H9 (cell line): ENCODE results near the gene TMEM63B. TPM values are rescaled to one million over a fixed set of nuclear protein-coding genes. Genes with fewer than 3 reads are reported as not detected.

Experiments
- DNase-seq: peaks from one replicate; pipeline ENCODE4 v3.0.0-alpha.2; 2017
- H2AFZ ChIP-seq: one replicate; pipeline ENCODE4 v1.6.1; 2013; ENCODE audit warnings: mild to moderate bottlenecking, low read length, control low read depth, moderate library complexity
- H2AK5ac ChIP-seq: 2 replicates; pipeline ENCODE4 v1.6.1; 2013; ENCODE audit warnings: low read length, control low read depth, mixed read lengths; ENCODE audit not compliant: insufficient read length
- H2BK120ac ChIP-seq: one replicate; pipeline ENCODE4 v1.6.1; 2013; ENCODE audit warnings: low read depth, mild to moderate bottlenecking, low read length, control low read depth, inconsistent platforms; ENCODE audit not compliant: poor library complexity, severe bottlenecking
- H2BK12ac ChIP-seq: 2 replicates; pipeline ENCODE4 v1.6.1; 2013; ENCODE audit warnings: low read length, control low read depth, mixed read lengths, low read depth; ENCODE audit not compliant: insufficient read length
- H2BK15ac ChIP-seq: 2 replicates; pipeline ENCODE4 v1.6.1; 2013; ENCODE audit warnings: low read depth, low read length, control low read depth
- H2BK20ac ChIP-seq: one replicate; pipeline ENCODE4 v1.6.1; 2013; ENCODE audit warnings: low read depth, mild to moderate bottlenecking, low read length, control low read depth, inconsistent platforms; ENCODE audit not compliant: poor library complexity, severe bottlenecking
- H2BK5ac ChIP-seq: 2 replicates; pipeline ENCODE4 v1.6.1; 2013; ENCODE audit warnings: low read length, control low read depth, mixed read lengths; ENCODE audit not compliant: insufficient read length
- H3K14ac ChIP-seq: 2 replicates; pipeline ENCODE4 v1.6.1; 2013; ENCODE audit warnings: low read length, control low read depth; ENCODE audit not compliant: insufficient read depth
- H3K18ac ChIP-seq: 2 replicates; pipeline ENCODE4 v1.6.1; 2013; ENCODE audit warnings: low read depth, mild to moderate bottlenecking, mixed read lengths, low read length, control low read depth; ENCODE audit not compliant: insufficient read length
- H3K23ac ChIP-seq: 2 replicates; pipeline ENCODE4 v1.6.1; 2013; ENCODE audit warnings: low read length, control low read depth, mixed read lengths, low read depth; ENCODE audit not compliant: insufficient read length
- H3K23me2 ChIP-seq: 2 replicates; pipeline ENCODE4 v1.6.1; 2013; ENCODE audit warnings: low read depth, mild to moderate bottlenecking, mixed read lengths, low read length, control low read depth; ENCODE audit not compliant: insufficient read length, poor library complexity, severe bottlenecking
- H3K27ac ChIP-seq: 2 replicates; pipeline ENCODE4 v1.5.1; 2013; ENCODE audit warnings: low read length, control low read depth, mixed read lengths, low read depth; ENCODE audit not compliant: insufficient read length
- H3K27me3 ChIP-seq: 2 replicates; pipeline ENCODE4 v1.6.1; 2013; ENCODE audit warnings: low read length, control low read depth, inconsistent platforms; ENCODE audit not compliant: insufficient read depth
- H3K4ac ChIP-seq: 2 replicates; pipeline ENCODE4 v1.6.1; 2013; ENCODE audit warnings: low read depth, mild to moderate bottlenecking, control low read depth, inconsistent platforms, low read length, moderate library complexity
- H3K4me1 ChIP-seq: 2 replicates; pipeline ENCODE4 v1.6.1; 2013; ENCODE audit warnings: low read length, control low read depth, inconsistent platforms; ENCODE audit not compliant: insufficient read depth
- H3K4me2 ChIP-seq: 2 replicates; pipeline ENCODE4 v1.6.1; 2013; ENCODE audit warnings: low read length, control low read depth, mixed read lengths; ENCODE audit not compliant: insufficient read length, insufficient read depth
- H3K56ac ChIP-seq: 2 replicates; pipeline ENCODE4 v1.6.1; 2013; ENCODE audit warnings: low read depth, mild to moderate bottlenecking, mixed read lengths, low read length, control low read depth; ENCODE audit not compliant: insufficient read length
- H3K79me1 ChIP-seq: 2 replicates; pipeline ENCODE4 v1.6.1; 2013; ENCODE audit warnings: low read depth, mild to moderate bottlenecking, moderate library complexity, low read length, control low read depth, inconsistent platforms; ENCODE audit not compliant: insufficient read depth, poor library complexity, severe bottlenecking
- H3K79me2 ChIP-seq: 2 replicates; pipeline ENCODE4 v1.6.1; 2013; ENCODE audit warnings: low read length, control low read depth, inconsistent platforms; ENCODE audit not compliant: insufficient read depth
- H3K9ac ChIP-seq: 2 replicates; pipeline ENCODE4 v1.6.1; 2013; ENCODE audit warnings: low read length, control low read depth, mixed read lengths; ENCODE audit not compliant: insufficient read length; ENCODE audit errors: extremely low read depth
- H3K9me3 ChIP-seq: one replicate; pipeline ENCODE4 v1.6.1; 2013; ENCODE audit warnings: low read depth, low read length, inconsistent platforms; ENCODE audit not compliant: control insufficient read depth
- H3T11ph ChIP-seq: one replicate; pipeline ENCODE4 v1.6.1; 2013; ENCODE audit warnings: mild to moderate bottlenecking, low read length, control low read depth, inconsistent platforms
- H4K20me1 ChIP-seq: one replicate; pipeline ENCODE4 v1.6.1; 2013; ENCODE audit not compliant: control insufficient read depth, insufficient read length, insufficient read depth
- H4K5ac ChIP-seq: 2 replicates; pipeline ENCODE4 v1.6.1; 2013; ENCODE audit warnings: low read depth, mild to moderate bottlenecking, mixed read lengths, low read length, control low read depth; ENCODE audit not compliant: insufficient read length
- H4K8ac ChIP-seq: replicated peaks from 2 replicates; pipeline ENCODE4 v1.6.1; 2013; ENCODE audit warnings: low read length, control low read depth, mixed read lengths, low read depth; ENCODE audit not compliant: insufficient read length
- H4K91ac ChIP-seq: 2 replicates; pipeline ENCODE4 v1.6.1; 2013; ENCODE audit warnings: low read depth, mild to moderate bottlenecking, moderate library complexity, mixed read lengths, low read length, control low read depth; ENCODE audit not compliant: insufficient read length
- H3K27ac Mint-ChIP-seq, 3 experiments: 2 replicates in 2 of 3; 3 replicates in 1 of 3; pipeline ENCODE4 v1.8.0; 2020 to 2021; ENCODE audit warnings: mixed read lengths in 3 of 3, mild to moderate bottlenecking in 1 of 3, moderate library complexity in 1 of 3
- H3K27me3 Mint-ChIP-seq: 2 replicates; pipeline ENCODE4 v1.8.0; 2021; ENCODE audit warnings: low read depth, mild to moderate bottlenecking, moderate library complexity, mixed read lengths
- H3K36me3 Mint-ChIP-seq, 3 experiments: 2 replicates in 2 of 3; 3 replicates in 1 of 3; pipeline ENCODE4 v1.8.0; 2020 to 2021; ENCODE audit warnings: low read depth in 3 of 3, mixed read lengths in 3 of 3; ENCODE audit not compliant: insufficient read depth in 1 of 3
- H3K4me1 Mint-ChIP-seq, 2 experiments: 2 replicates each; pipeline ENCODE4 v1.8.0; 2020; ENCODE audit warnings: mixed read lengths in 2 of 2
- H3K4me3 Mint-ChIP-seq, 2 experiments: 2 replicates in 1 of 2; 3 replicates in 1 of 2; pipeline ENCODE4 v1.8.0; 2020 to 2021; ENCODE audit warnings: mild to moderate bottlenecking in 2 of 2, mixed read lengths in 2 of 2, moderate library complexity in 1 of 2
- H3K9me3 Mint-ChIP-seq, 2 experiments: 2 replicates in 1 of 2; 3 replicates in 1 of 2; pipeline ENCODE4 v1.8.0; 2020; ENCODE audit warnings: mild to moderate bottlenecking in 2 of 2, mixed read lengths in 2 of 2, moderate library complexity in 1 of 2
- CTCF ChIP-seq: fragments of 200-600 bp; sonication (generic); conservative IDR thresholded peaks from 3 replicates; pipeline ENCODE4 v1.8.0; 2021; ENCODE audit warnings: antibody characterized with exemption, mild to moderate bottlenecking
- WGBS: extraction: QIAGEN DNeasy Blood & Tissue Kit; methylation state at CpG from one replicate; pipeline ENCODE4 v1.1.7; 2013; ENCODE audit warnings: missing lambda C conversion rate, low lambda C conversion rate, mixed read lengths; ENCODE audit not compliant: insufficient read length; ENCODE audit errors: extremely low coverage; 5-methylcytosine and 5-hydroxymethylcytosine counted together
- total RNA-seq: library from RNA; stranded (reverse); gene quantifications from 2 replicates; pipeline ENCODE4 v1.2.1, GENCODE V29; 2021

The TMEM63B gene
- total RNA-seq, 1 experiment from 2014 or later: 56.3 TPM

GRCh38 chr6:44091981-44092884 lies 35.1 kb upstream of the TMEM63B start:
- no peaks in the 10 kb centered on the region for H3K27me3 Mint-ChIP-seq
- no peak overlapping the region for H2BK15ac ChIP-seq
- no peak overlapping the region for H3K23ac ChIP-seq
- H3K23me2 ChIP-seq: no peaks in the 10 kb centered on the region
- H2BK5ac ChIP-seq: no peak overlapping the region
- no peak overlapping the region for H3K27ac Mint-ChIP-seq
- TF ChIP-seq CTCF: no peak
- no peak overlapping the region for H4K91ac ChIP-seq
- H4K5ac ChIP-seq: no peak overlapping the region
- no peaks in the 10 kb centered on the region for H3K9me3 ChIP-seq
- no peak overlapping the region for H3T11ph ChIP-seq
- H3K27me3 ChIP-seq: no peaks in the 10 kb centered on the region
- no peaks in the 10 kb centered on the region for H3K4me1 ChIP-seq
- no peak for DNase-seq
- H3K18ac ChIP-seq: no peak overlapping the region
- no peaks in the 10 kb centered on the region for H3K4me1 Mint-ChIP-seq
- H3K27ac ChIP-seq: no peak overlapping the region
- WGBS: no CpG with 5 or more reads among the region's 7 CpGs
- no peaks in the 10 kb centered on the region; a peak in 1 of 5 replicates for H3K9me3 Mint-ChIP-seq
- H4K8ac ChIP-seq: no peak overlapping the region
- no peak overlapping the region for H3K4me2 ChIP-seq
- H3K9ac ChIP-seq: no peak overlapping the region
- H2BK20ac ChIP-seq: no peak overlapping the region
- peaks cover 6 to 25% (median 8%) of the 10 kb centered on the region in 3 experiments; a peak in 6 of 7 replicates for H3K36me3 Mint-ChIP-seq
- H3K79me1 ChIP-seq: no peaks in the 10 kb centered on the region
- H2BK120ac ChIP-seq: no peak overlapping the region
- H3K14ac ChIP-seq: no peak overlapping the region
- no peak overlapping the region for H2AK5ac ChIP-seq
- H2AFZ ChIP-seq: no peak overlapping the region
- no peaks in the 10 kb centered on the region for H3K79me2 ChIP-seq
- no peak overlapping the region for H2BK12ac ChIP-seq
- no peak overlapping the region for H3K56ac ChIP-seq
- H4K20me1 ChIP-seq: no peaks in the 10 kb centered on the region
- no peak overlapping the region for H3K4ac ChIP-seq
- no peak overlapping the region for H3K4me3 Mint-ChIP-seq
